ENCODE measurements around the gene TMEM238.

TMEM238 gene

DNA sequence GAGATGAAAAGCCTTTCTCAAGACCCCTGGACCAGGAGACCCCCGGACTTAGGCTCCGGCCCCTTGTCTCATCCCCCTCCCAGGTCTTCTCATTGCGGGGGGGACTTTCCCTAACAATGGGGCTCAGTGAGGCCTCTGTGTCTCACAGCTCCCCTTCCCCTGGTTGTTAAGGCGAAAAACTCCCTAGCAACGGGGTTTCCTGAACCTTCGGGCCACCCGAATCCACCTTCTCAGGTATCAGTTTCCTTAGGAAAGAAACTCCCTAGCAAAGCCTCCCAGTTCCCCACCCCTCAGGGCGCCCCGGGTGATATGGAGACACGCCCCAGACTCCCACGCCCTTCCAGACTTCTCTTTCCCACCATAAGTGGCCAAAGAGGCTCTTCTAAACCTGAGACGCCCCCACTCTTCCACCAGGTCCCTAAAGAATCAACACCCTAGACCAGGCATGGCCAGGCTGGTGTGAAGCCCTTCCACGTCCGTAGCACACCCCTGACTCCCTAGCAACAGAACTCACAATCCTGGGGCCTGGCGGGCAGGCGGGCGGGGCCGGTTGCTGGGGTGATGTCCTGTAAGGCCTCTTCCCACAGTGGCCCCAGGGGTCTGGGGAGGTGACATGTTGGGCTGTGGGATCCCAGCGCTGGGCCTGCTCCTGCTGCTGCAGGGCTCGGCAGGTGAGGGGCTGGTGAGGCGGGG is 7.7 kb downstream of the TMEM238 start, which contains the start of gene TMEM190:
TMEM190 (plus strand) TSS at position 586 of the 693 bp plus-strand sequence; CDS start at position 614, 28 bp downstream.
- DNase-seq, result no peak

- no peak for DNase-seq
Measured at GRCh38 chr19:55373993-55374757, 9.9 kb downstream of the TMEM238 start.

DNA sequence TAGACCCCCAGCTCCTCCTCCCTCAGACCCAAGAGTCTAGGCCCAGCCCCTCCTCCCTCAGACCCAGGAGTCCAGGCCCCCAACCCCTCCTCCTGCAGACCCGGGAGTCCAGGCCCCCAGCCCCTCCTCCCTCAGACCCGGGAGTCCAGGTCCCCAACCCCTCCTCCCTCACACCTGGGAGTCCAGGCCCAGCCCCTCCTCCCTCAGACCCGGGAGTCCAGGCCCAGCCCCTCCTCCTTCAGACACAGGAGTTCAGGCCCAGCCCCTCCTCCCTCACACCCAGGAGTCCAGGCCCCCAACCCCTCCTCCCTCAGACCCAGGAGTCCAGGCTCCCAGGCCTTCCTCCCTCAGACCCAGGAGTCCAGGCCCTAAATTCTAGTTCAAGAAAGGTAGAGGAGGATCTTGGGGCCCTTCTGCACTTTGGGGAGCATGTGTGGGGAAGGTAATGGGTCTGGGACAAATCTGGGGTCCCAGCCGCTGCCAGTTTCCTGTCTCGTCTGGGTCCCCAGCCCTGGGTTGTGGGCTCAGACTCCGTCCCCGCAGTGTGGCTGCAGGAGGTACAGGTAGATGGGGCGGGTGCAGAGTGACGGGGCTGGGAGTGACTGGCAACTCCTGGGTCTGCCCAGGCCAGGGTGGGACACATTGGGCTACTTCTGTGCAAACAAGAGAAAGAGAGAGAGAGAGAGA is 10.6 kb downstream of the TMEM238 start:
- DNase-seq, result no peak

DNA sequence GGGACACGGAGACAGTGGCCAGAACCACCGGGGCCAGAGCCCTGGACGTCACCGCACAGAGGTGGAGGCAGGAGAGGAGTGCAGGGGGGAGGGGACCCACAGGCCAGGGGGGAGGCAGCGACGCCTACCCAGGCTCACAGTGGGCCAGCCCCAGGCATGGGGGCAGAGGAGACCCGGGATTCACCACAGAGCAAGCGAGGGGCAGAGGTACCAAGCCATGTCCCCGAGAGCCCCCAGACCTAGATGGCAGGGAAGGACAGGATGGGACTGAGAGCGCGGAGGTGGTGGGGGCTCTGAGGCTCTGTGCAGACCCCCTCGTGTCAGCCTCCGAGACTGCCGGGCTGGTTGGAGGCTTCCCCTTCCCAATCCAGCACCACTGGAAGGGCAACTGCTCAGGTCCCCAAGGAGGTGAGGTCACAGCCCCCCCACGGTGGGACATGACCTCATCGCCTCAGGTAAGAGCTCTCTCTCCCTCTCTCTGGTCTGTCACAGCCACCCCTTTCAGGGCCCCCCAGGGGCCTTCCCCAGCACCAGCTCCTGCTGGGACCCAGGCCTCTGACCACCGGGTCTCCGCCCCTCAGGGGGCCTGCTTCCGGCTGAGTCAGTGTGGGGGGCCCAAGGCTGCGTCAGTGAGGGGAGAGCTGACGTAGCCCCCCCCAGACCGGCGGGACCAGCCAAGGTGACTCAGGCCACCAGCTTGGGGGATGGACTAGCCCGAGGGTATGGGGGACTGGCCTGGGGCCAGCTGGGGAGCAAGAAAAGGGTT is 11.6 kb downstream of the TMEM238 start:
- no peak for DNase-seq

DNA sequence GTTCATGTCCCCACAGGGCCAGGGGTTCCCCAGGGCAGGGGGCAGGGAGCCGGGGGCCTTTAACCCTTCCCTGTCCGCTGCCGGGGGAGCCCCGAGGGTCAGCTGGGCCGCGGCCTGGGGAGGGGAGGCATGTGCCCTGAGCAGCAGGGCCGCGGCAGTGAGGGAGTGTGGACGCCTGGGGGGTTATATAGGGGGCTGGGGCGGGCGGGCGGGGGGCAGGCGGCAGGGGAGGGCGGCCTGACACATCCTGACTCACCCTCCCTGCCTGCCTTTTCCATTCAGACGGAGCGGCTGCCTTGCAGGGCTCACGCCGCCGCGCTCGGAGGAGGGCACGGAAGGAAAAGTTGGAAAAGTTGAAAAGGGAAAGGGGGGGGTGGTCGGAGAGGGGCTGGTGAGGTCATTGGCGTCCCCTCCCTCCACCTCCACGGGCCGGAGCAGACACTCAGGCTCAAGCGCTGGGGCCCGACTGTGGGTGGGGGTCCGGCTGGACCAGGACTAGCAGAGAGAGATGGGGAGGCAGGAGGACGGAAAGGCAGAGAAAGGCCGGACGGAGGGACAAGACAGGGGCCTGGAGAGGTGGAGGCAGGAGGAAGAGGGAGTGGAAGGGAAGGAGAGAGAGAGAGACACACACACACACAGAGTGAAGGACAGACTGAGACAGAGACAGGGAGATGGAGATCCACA is 13.6 kb downstream of the TMEM238 start, which contains the start of gene IL11:
IL11 (minus strand) TSS at position 159 of the 684 bp plus-strand sequence; CDS start at position 6, 153 bp downstream.
- no peak for DNase-seq

- DNase-seq, result no peak
Measured at GRCh38 chr19:55369653-55370304, 14.3 kb downstream of the TMEM238 start.

GRCh38 chr19:55368701-55369563 is 15.2 kb downstream of the TMEM238 start:
- DNase-seq, result no peak

DNA sequence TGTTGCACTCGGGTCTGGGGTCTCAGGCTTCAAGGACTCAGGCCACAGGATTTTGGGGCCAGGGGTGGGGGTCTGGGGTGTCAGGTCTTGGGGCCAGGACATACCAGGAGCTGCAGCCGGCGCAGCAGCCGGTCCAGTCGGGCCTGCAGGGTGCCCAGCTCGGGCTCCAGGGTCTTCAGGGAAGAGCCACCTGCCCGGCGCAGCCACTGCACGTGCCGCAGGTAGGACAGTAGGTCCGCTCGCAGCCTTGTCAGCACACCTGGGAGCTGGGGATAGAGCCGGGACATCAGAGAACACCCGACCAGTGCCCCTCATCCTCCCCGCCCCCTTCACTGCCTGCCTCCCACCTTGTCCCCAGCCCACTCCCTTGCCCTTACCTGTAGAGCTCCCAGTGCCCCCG is 16.0 kb downstream of the TMEM238 start:
- no peak for DNase-seq

DNA sequence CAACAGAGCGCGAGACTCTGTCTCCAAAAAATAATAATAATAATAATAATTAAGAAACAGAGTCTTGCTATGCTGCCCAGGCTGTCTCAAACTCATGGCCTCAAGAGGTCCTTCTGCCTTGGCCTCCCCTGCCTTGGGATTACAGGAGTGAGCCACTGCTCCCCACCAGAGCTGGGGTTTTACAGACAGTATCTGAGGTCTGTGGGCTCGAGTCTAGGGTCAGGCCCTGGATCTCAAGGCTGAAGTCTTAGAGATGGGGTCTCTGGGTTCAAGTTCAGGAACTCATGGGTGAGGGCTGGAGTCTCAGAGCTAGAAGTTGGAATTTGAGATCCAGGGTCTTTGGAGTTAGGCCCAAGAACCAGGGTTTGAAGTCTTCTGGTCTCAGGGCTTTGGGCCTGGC is 17.3 kb downstream of the TMEM238 start:
- DNase-seq, result no peak

DNA sequence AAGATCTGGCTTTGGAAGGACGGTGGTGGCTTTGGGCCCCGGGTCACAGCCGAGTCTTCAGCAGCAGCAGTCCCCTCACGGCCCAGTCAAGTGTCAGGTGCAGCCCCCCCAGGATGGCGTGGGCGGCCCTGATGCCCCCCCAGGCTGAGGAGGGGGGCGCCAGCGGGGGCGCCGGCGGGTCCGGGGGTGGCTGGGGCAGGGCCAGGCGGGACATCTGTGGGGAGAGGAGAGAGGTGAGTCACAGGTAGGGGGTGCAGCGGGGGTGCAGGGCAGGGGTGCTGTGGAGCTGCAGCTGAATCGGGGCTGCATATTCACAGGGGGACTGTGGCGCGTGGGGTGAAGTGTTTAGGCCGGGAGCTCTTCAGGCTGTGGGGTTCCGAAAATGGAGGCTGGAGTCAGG is 18.1 kb downstream of the TMEM238 start:
- no peak for DNase-seq

- DNase-seq, result no peak
Measured at GRCh38 chr19:55365245-55365644, 18.8 kb downstream of the TMEM238 start.

GRCh38 chr19:55362990-55363716 is 20.9 kb downstream of the TMEM238 start, which contains the start of gene GARIN5B:
TSS of gene GARIN5B (minus strand) at chr19:55363260. CDS start at chr19:55363066, 194 bp downstream.
- no peak for DNase-seq

- no peak for DNase-seq
Measured at GRCh38 chr19:55362174-55362989, 21.7 kb downstream of the TMEM238 start.

GRCh38 chr19:55360902-55361301 is 23.2 kb downstream of the TMEM238 start:
- DNase-seq, result no peak

DNA sequence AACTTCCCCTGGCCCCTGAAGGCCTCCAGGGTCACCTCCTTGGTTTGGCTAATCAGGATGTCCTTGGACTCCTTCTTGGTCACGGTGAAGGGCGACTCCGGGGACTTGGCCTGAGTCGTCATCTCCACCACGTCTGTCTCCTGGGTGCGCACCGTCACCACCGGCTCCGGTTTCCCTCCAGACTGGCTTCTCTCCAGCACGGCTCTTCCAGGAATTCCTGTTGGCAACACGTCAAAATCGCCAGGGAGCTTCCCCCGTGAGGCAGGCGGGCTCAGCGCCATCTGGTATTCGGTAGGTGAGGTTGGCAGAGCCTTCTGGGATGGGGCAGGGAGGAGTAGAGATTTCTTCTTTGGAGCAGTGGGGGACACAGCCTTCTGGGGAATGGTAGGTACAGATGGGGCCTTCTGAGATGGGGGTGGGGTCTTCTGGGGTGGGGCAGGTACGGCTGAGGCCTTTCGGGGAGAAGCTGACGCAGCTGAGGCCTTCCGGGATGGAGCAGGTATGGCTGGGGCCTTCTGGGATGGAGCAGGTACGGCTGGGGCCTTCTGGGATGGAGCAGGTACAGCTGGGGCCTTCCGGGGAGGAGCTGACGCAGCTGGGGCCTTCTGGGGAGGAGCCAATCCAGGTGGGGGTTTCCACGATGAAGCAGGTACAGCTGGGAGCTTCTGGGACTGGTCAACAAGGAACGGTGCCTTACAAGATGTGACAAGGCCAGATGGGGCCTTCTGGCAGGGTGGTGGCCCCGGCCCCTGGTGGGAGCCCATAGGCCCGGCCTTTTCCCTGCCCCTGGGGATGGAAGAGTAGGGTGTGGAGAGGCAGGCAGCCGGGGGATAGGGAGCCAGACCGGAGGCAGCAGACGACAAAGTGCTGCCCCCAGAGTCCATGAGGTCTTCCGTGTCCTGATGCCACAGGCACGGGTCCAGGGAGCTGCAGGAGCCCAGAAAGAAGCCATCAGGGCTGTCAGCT is 24.9 kb downstream of the TMEM238 start:
- no peak for DNase-seq

DNA sequence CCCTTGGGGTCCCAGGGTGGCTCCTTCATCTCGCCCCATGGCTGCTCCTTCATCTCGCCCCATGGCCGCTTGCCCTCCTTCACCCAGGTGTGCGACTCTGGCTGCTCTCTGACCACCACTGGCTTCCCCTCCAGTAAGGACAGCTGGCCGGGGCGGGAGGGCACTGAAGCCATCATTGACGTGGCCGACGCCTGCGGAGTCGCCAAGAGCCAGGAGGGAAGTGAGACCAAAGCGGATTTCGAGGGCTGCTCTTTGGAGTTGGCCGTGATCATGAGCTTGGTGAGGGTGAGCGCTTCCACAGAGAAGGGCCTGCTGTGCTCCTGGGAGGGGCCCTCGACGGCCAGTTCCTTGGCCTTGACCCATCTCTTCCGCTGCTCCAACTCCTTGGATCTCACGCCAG is 25.6 kb downstream of the TMEM238 start:
- DNase-seq, result no peak

DNA sequence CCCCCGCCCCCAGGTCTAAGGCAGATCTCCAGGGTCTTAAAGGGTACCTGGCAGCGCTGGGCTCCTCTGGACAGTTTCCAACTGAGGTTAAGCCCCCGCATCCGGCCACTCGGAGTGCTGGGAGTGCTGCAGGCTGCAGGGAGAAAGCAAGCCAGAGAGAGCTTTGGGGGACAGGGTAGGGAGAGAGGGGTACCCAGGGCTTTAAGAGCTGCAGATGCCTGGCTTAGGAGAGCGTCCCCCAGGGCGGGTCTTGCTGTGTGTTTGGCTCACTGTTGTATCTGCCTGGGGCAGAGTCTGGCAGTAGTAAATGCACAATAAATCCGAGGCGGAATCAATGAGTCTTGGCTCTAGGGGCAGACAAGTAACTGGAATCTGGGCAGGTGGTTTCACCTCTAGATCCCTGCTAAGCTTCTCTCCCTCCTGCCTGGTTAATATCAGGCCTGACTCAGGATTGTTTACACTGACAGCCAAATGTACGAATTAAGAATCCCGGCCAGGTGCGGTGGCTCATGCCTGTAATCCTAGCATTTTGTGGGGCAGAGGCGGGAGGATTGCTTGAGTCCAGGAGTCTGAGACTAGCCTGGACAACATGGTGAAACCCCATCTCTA is 28.8 kb downstream of the TMEM238 start:
- DNase-seq, result no peak
